Common myeloid progenitor, CD34-positive (primary cell): ENCODE results near the gene CRLF3.
"Not testable (repeated sequence)": the region's sequence is repeated elsewhere in the genome, so short reads cannot be mapped to it uniquely, and the experiment has no call there.

Experiments used
- CTCF ChIA-PET: fragments of 350-600 bp; sonication (Branson Sonifier 250); formaldehyde crosslinking; loops from one replicate; lab custom pipeline; 2021; ENCODE audit warnings: antibody characterized with exemption; lab: Charles Lee
- POLR2A ChIA-PET: fragments of 350-600 bp; sonication (Branson Sonifier 250); formaldehyde crosslinking; loops from one replicate; lab custom pipeline; 2021; ENCODE audit warnings: antibody characterized with exemption; lab: Charles Lee
- DNase-seq, 3 donors: peaks; one replicate each; pipeline versions ENCODE4 v3.0.0 to v3.0.0-alpha.2; 2013
- H3K27ac ChIP-seq, 2 experiments: 1 replicate in 1 of 2; 2 replicates in 1 of 2; pipeline ENCODE4 v1.7.0; 2013; ENCODE audit warnings: inconsistent platforms in 2 of 2, low read length in 2 of 2, mild to moderate bottlenecking in 2 of 2, low read depth in 1 of 2, moderate library complexity in 1 of 2; ENCODE audit not compliant: severe bottlenecking in 2 of 2, insufficient read depth in 1 of 2, poor library complexity in 1 of 2
- H3K27me3 ChIP-seq, 5 experiments: replicated peaks in 2 of 5; 1 replicate in 3 of 5; 2 replicates in 2 of 5; pipeline versions ENCODE4 v1.6.1 to v1.7.0; 2013; ENCODE audit warnings: low read length in 4 of 5, mild to moderate bottlenecking in 2 of 5, moderate library complexity in 2 of 5, inconsistent platforms in 1 of 5; ENCODE audit not compliant: insufficient read depth in 5 of 5, control insufficient read depth in 4 of 5
- H3K36me3 ChIP-seq, 4 experiments: 1 replicate in 2 of 4; 2 replicates in 2 of 4; pipeline versions ENCODE4 v1.6.1 to v1.7.0; 2013; ENCODE audit warnings: low read length in 3 of 4, control low read depth in 1 of 4, mild to moderate bottlenecking in 1 of 4; ENCODE audit not compliant: control insufficient read depth in 4 of 4, insufficient read depth in 4 of 4
- H3K4me1 ChIP-seq, 4 experiments: 1 replicate in 3 of 4; 2 replicates in 1 of 4; pipeline versions ENCODE4 v1.6.1 to v1.7.1; 2013; ENCODE audit warnings: low read length in 3 of 4, mild to moderate bottlenecking in 3 of 4, control low read depth in 1 of 4, inconsistent platforms in 1 of 4, moderate library complexity in 1 of 4; ENCODE audit not compliant: control insufficient read depth in 4 of 4, insufficient read depth in 4 of 4; ENCODE audit errors: control extremely low read depth in 1 of 4
- H3K4me3 ChIP-seq, 7 experiments: 1 replicate in 4 of 7; 2 replicates in 3 of 7; pipeline versions ENCODE4 v1.5.1 to v1.7.0; 2013; ENCODE audit warnings: mild to moderate bottlenecking in 7 of 7, low read length in 6 of 7, moderate library complexity in 6 of 7, inconsistent platforms in 2 of 7, low read depth in 2 of 7, control low read depth in 1 of 7; ENCODE audit not compliant: insufficient read depth in 4 of 7, control insufficient read depth in 1 of 7; ENCODE audit errors: extremely low read depth in 1 of 7
- H3K9me3 ChIP-seq, 5 experiments: 1 replicate in 4 of 5; 2 replicates in 1 of 5; pipeline versions ENCODE4 v1.6.1 to v1.7.1; 2013; ENCODE audit warnings: low read length in 4 of 5, mild to moderate bottlenecking in 2 of 5, inconsistent platforms in 1 of 5, low read depth in 1 of 5, moderate library complexity in 1 of 5; ENCODE audit not compliant: control insufficient read depth in 4 of 5, insufficient read depth in 2 of 5; ENCODE audit errors: control extremely low read depth in 1 of 5
- WGBS: methylation state at CpG from one replicate; pipeline ENCODE4 v1.1.5; 2013; ENCODE audit not compliant: insufficient coverage; 5-methylcytosine and 5-hydroxymethylcytosine counted together

CRLF3 gene

GRCh38 chr17:30788918-30789317 lies 35.6 kb downstream of the CRLF3 start:
- Histone ChIP-seq H3K4me1 (no peaks in the 10 kb centered on the region), H3K4me3 (no peak overlapping the region), H3K36me3 (peaks cover 20 to 90% (median 49%) of the 10 kb centered on the region in 4 experiments), H3K27ac (no peak overlapping the region), H3K27me3 (no peaks in the 10 kb centered on the region), H3K9me3 (no peaks in the 10 kb centered on the region)
- ChIA-PET CTCF (interaction anchor here (0.8 kb wide), 1 partner anchor 299 kb away, joined by 3 read pairs; no protein-coding TSS in a partner anchor), POLR2A (no interaction called here)
- DNase-seq: no peak
- 100% methylated on average over 1 of the region's 2 CpGs for WGBS

GRCh38 chr17:30782206-30782605 lies 42.3 kb downstream of the CRLF3 start:
- H3K36me3 ChIP-seq: peaks cover 18 to 62% (median 31%) of the 10 kb centered on the region in 4 experiments
- H3K27ac ChIP-seq: no peak overlapping the region
- WGBS: 100% methylated on average over 2 of the region's 2 CpGs
- H3K9me3 ChIP-seq: no peaks in the 10 kb centered on the region
- CTCF ChIA-PET: no interaction called here
- H3K4me1 ChIP-seq: no peaks in the 10 kb centered on the region
- POLR2A ChIA-PET: no interaction called here
- no peaks in the 10 kb centered on the region for H3K27me3 ChIP-seq
- no peak overlapping the region for H3K4me3 ChIP-seq
- no peak for DNase-seq

- peak overlapping the region in 1 of 2 experiments; percentile 58 for H3K27ac ChIP-seq
- POLR2A ChIA-PET: interaction anchor here (0.6 kb wide), 2 partner anchors 40 to 118 kb away, joined by 4 to 5 read pairs; no protein-coding TSS in a partner anchor
- no peaks in the 10 kb centered on the region for H3K9me3 ChIP-seq
- WGBS: 40% methylated on average over 1 of the region's 6 CpGs
- no peaks in the 10 kb centered on the region for H3K27me3 ChIP-seq
- H3K36me3 ChIP-seq: peaks cover 17 to 49% (median 25%) of the 10 kb centered on the region in 4 experiments
- CTCF ChIA-PET: interaction anchor here (1.2 kb wide), 1 partner anchor 26 kb away, joined by 3 read pairs; no protein-coding TSS in a partner anchor
- DNase-seq: peak in 2 of 3 donors; percentile 36 to 41
- H3K4me1 ChIP-seq: no peaks in the 10 kb centered on the region
- H3K4me3 ChIP-seq: no peak overlapping the region
These were observed 44.1 kb downstream of the CRLF3 start for GRCh38 chr17:30780343-30780742.

- DNase-seq, H3K27ac ChIP-seq, CTCF ChIA-PET, H3K9me3 ChIP-seq, H3K4me3 ChIP-seq, POLR2A ChIA-PET, H3K4me1 ChIP-seq, H3K27me3 ChIP-seq: not testable (repeated sequence)
- no CpG with 5 or more reads among the region's 3 CpGs for WGBS
- peaks cover 2 to 29% (median 9%) of the 10 kb centered on the region in 4 experiments for H3K36me3 ChIP-seq
These were observed 55.7 kb downstream of the CRLF3 start for GRCh38 chr17:30768771-30769170.

- DNase-seq, H3K4me1 ChIP-seq, POLR2A ChIA-PET, H3K9me3 ChIP-seq, H3K27ac ChIP-seq, H3K27me3 ChIP-seq, CTCF ChIA-PET, H3K4me3 ChIP-seq: not testable (repeated sequence)
- WGBS: 96% methylated on average over 6 of the region's 14 CpGs
- peaks cover 2 to 31% (median 9%) of the 10 kb centered on the region in 4 experiments for H3K36me3 ChIP-seq
These were observed 56.7 kb downstream of the CRLF3 start for GRCh38 chr17:30767641-30768404.

GRCh38 chr17:30761060-30761459 lies 63.4 kb downstream of the CRLF3 start:
- peaks cover 5 to 23% (median 12%) of the 10 kb centered on the region in 4 experiments for H3K36me3 ChIP-seq

GRCh38 chr17:30753291-30753690 lies 71.2 kb downstream of the CRLF3 start:
- DNase-seq, H3K4me1 ChIP-seq, CTCF ChIA-PET, H3K27ac ChIP-seq, H3K27me3 ChIP-seq, H3K4me3 ChIP-seq, H3K9me3 ChIP-seq: not testable (repeated sequence)
- 95% methylated on average over 6 of the region's 10 CpGs for WGBS
- H3K36me3 ChIP-seq: peaks cover 3 to 22% (median 12%) of the 10 kb centered on the region in 4 experiments
- POLR2A ChIA-PET: interaction anchor here (0.7 kb wide), 1 partner anchor 78 kb away, joined by 4 read pairs; no protein-coding TSS in a partner anchor

More at GRCh38 chr17:30761060-30761459, 63.4 kb downstream of the CRLF3 start:
- no peak for DNase-seq
- no peak overlapping the region for H3K27ac ChIP-seq
- H3K4me1 ChIP-seq: no peaks in the 10 kb centered on the region
- no peak overlapping the region for H3K4me3 ChIP-seq
- no peaks in the 10 kb centered on the region for H3K9me3 ChIP-seq
- no peaks in the 10 kb centered on the region for H3K27me3 ChIP-seq
- CTCF ChIA-PET: interaction anchor here (1.6 kb wide), 1 partner anchor 25 kb away, joined by 3 read pairs; no protein-coding TSS in a partner anchor
- POLR2A ChIA-PET: no interaction called here
